NCI-H146 treated with DMSO at 0.1 percent for 48 hours (cell line): ENCODE results near the gene CYYR1.

Source experiments
- DNase-seq: peaks from one replicate; lab custom pipeline; 2025; ENCODE audit not compliant: unreplicated experiment; lab: John Stamatoyannopoulos, UW

Gene CYYR1

GRCh38 chr21:26438976-26439375 lies 134.1 kb downstream of the CYYR1 start:
- DNase-seq, result no peak

- DNase-seq, result no peak
Observed at GRCh38 chr21:26437326-26438009, 135.6 kb downstream of the CYYR1 start.

- no peak for DNase-seq
Observed at GRCh38 chr21:26433386-26433785, 139.7 kb downstream of the CYYR1 start.

- DNase-seq, result no peak
Observed at GRCh38 chr21:26432410-26432809, 140.7 kb downstream of the CYYR1 start.

- DNase-seq, result no peak
Observed at GRCh38 chr21:26425576-26425975, 147.5 kb downstream of the CYYR1 start.

- DNase-seq, result no peak
Observed at GRCh38 chr21:26423511-26423910, 149.6 kb downstream of the CYYR1 start.

- no peak for DNase-seq
Observed at GRCh38 chr21:26422706-26423105, 150.4 kb downstream of the CYYR1 start.

- DNase-seq, result no peak
Observed at GRCh38 chr21:26422138-26422537, 150.9 kb downstream of the CYYR1 start.

GRCh38 chr21:26421724-26422123 lies 151.4 kb downstream of the CYYR1 start:
- no peak for DNase-seq
